IPS-18a (cell line): Measurements from ENCODE around the gene MED14.
A peak's percentile ranks its signal among the peaks of the same experiment; 100 is the strongest.
"Not testable (repeated sequence)": the region's sequence is repeated elsewhere in the genome, so short reads cannot be mapped to it uniquely, and the experiment has no call there.

Experiments used
- H3K27ac ChIP-seq: one replicate; pipeline ENCODE4 v1.5.1; 2013; ENCODE audit warnings: low read length
- H3K27me3 ChIP-seq: one replicate; pipeline ENCODE4 v1.6.1; 2013; ENCODE audit warnings: mild to moderate bottlenecking, low read length; ENCODE audit not compliant: control insufficient read depth, insufficient read depth
- H3K36me3 ChIP-seq: one replicate; pipeline ENCODE4 v1.6.1; 2013; ENCODE audit warnings: low read depth, low read length; ENCODE audit not compliant: control insufficient read depth
- H3K4me1 ChIP-seq: one replicate; pipeline ENCODE4 v1.6.1; 2013; ENCODE audit warnings: low read depth, low read length; ENCODE audit not compliant: control insufficient read depth
- H3K4me3 ChIP-seq: one replicate; pipeline ENCODE4 v1.5.1; 2013; ENCODE audit warnings: low read length
- H3K9ac ChIP-seq: one replicate; pipeline ENCODE4 v1.6.1; 2013; ENCODE audit warnings: mild to moderate bottlenecking, low read length, moderate library complexity
- H3K9me3 ChIP-seq: one replicate; pipeline ENCODE4 v1.6.1; 2013; ENCODE audit warnings: low read depth, low read length; ENCODE audit not compliant: control insufficient read depth

MED14 gene

GRCh38 chrX:40735325-40736169 is at the start of gene MED14:
Gene MED14, minus strand, starts transcription at chrX:40735542. Its CDS starts 130 bp downstream, at chrX:40735412.
- Histone ChIP-seq H3K9me3 (no peaks in the 10 kb centered on the region), H3K27ac (peak within 1 kb of the TSS; percentile 56)

GRCh38 chrX:40784516-40785151 is 49.3 kb upstream of the MED14 start:
- Histone ChIP-seq H3K9ac (no peak overlapping the region), H3K4me1 (no peaks in the 10 kb centered on the region), H3K4me3 (no peak overlapping the region), H3K27me3 (no peaks in the 10 kb centered on the region), H3K27ac (no peak overlapping the region), H3K9me3 (no peaks in the 10 kb centered on the region), H3K36me3 (no peaks in the 10 kb centered on the region)

More at GRCh38 chrX:40735325-40736169, at the start of gene MED14:
- Histone ChIP-seq H3K27me3 (no peaks in the 10 kb centered on the region), H3K9ac (peak within 1 kb of the TSS; percentile 75), H3K4me3 (peak within 1 kb of the TSS; percentile 84), H3K36me3 (no peaks in the 10 kb centered on the region), H3K4me1 (no peaks in the 10 kb centered on the region)

- not testable (repeated sequence) for H3K4me1 ChIP-seq, H3K36me3 ChIP-seq, H3K27ac ChIP-seq, H3K9me3 ChIP-seq, H3K27me3 ChIP-seq, H3K9ac ChIP-seq, H3K4me3 ChIP-seq
Observed at GRCh38 chrX:40782644-40783259, 47.4 kb upstream of the MED14 start.

- no peak overlapping the region for H3K4me3 ChIP-seq
- H3K4me1 ChIP-seq = no peaks in the 10 kb centered on the region
- no peaks in the 10 kb centered on the region for H3K36me3 ChIP-seq
- H3K27me3 ChIP-seq = no peaks in the 10 kb centered on the region
- no peaks in the 10 kb centered on the region for H3K9me3 ChIP-seq
- no peak overlapping the region for H3K9ac ChIP-seq
- no peak overlapping the region for H3K27ac ChIP-seq
Observed at GRCh38 chrX:40780951-40781350, 45.6 kb upstream of the MED14 start.

- H3K9ac ChIP-seq = no peak overlapping the region
- no peaks in the 10 kb centered on the region for H3K36me3 ChIP-seq
- no peaks in the 10 kb centered on the region for H3K9me3 ChIP-seq
- H3K4me1 ChIP-seq = no peaks in the 10 kb centered on the region
- no peak overlapping the region for H3K27ac ChIP-seq
- no peak overlapping the region for H3K4me3 ChIP-seq
- no peaks in the 10 kb centered on the region for H3K27me3 ChIP-seq
Observed at GRCh38 chrX:40780082-40780481, 44.7 kb upstream of the MED14 start.

GRCh38 chrX:40778861-40779575 is 43.7 kb upstream of the MED14 start:
- no peak overlapping the region for H3K9ac ChIP-seq
- no peak overlapping the region for H3K4me3 ChIP-seq
- no peaks in the 10 kb centered on the region for H3K36me3 ChIP-seq
- no peaks in the 10 kb centered on the region for H3K9me3 ChIP-seq
- H3K27me3 ChIP-seq = no peaks in the 10 kb centered on the region
- no peaks in the 10 kb centered on the region for H3K4me1 ChIP-seq
- H3K27ac ChIP-seq = no peak overlapping the region

GRCh38 chrX:40773809-40774208 is 38.5 kb upstream of the MED14 start:
- no peaks in the 10 kb centered on the region for H3K36me3 ChIP-seq
- H3K4me1 ChIP-seq = no peaks in the 10 kb centered on the region
- H3K27me3 ChIP-seq = no peaks in the 10 kb centered on the region
- H3K9ac ChIP-seq = no peak overlapping the region
- no peak overlapping the region for H3K27ac ChIP-seq
- H3K4me3 ChIP-seq = no peak overlapping the region
- H3K9me3 ChIP-seq = no peaks in the 10 kb centered on the region

- no peak overlapping the region for H3K4me3 ChIP-seq
- H3K9ac ChIP-seq = no peak overlapping the region
- H3K27me3 ChIP-seq = no peaks in the 10 kb centered on the region
- H3K9me3 ChIP-seq = no peaks in the 10 kb centered on the region
- H3K36me3 ChIP-seq = no peaks in the 10 kb centered on the region
- H3K4me1 ChIP-seq = no peaks in the 10 kb centered on the region
- no peak overlapping the region for H3K27ac ChIP-seq
Observed at GRCh38 chrX:40773188-40773587, 37.8 kb upstream of the MED14 start.

GRCh38 chrX:40772290-40772689 is 36.9 kb upstream of the MED14 start:
- H3K4me1 ChIP-seq = no peaks in the 10 kb centered on the region
- no peaks in the 10 kb centered on the region for H3K36me3 ChIP-seq
- H3K9me3 ChIP-seq = no peaks in the 10 kb centered on the region
- H3K9ac ChIP-seq = no peak overlapping the region
- no peak overlapping the region for H3K4me3 ChIP-seq
- H3K27ac ChIP-seq = no peak overlapping the region
- H3K27me3 ChIP-seq = no peaks in the 10 kb centered on the region

- Histone ChIP-seq H3K9ac (no peak overlapping the region), H3K27me3 (no peaks in the 10 kb centered on the region), H3K4me1 (no peaks in the 10 kb centered on the region), H3K9me3 (no peaks in the 10 kb centered on the region), H3K4me3 (no peak overlapping the region), H3K27ac (no peak overlapping the region), H3K36me3 (no peaks in the 10 kb centered on the region)
Observed at GRCh38 chrX:40761762-40762161, 26.4 kb upstream of the MED14 start.

- no peaks in the 10 kb centered on the region for H3K36me3 ChIP-seq
- no peaks in the 10 kb centered on the region for H3K9me3 ChIP-seq
- H3K9ac ChIP-seq = no peak overlapping the region
- H3K27me3 ChIP-seq = no peaks in the 10 kb centered on the region
- H3K27ac ChIP-seq = no peak overlapping the region
- no peaks in the 10 kb centered on the region for H3K4me1 ChIP-seq
- no peak overlapping the region for H3K4me3 ChIP-seq
Observed at GRCh38 chrX:40759374-40759773, 24.0 kb upstream of the MED14 start.
